Progenitor cell of endocrine pancreas (in vitro differentiated cells): ENCODE data around the gene PDSS2. TPM values are rescaled to one million over a fixed set of nuclear protein-coding genes. Genes with fewer than 3 reads are reported as not detected.

Experiments
- DNase-seq: peaks from one replicate; pipeline ENCODE4 v3.0.0; 2021; ENCODE audit warnings: low spot score; ENCODE audit not compliant: unreplicated experiment
- H3K27ac Mint-ChIP-seq: 2 replicates; pipeline ENCODE4 v1.8.0; 2021; ENCODE audit warnings: mild to moderate bottlenecking, moderate library complexity, mixed read lengths
- H3K27me3 Mint-ChIP-seq: 2 replicates; pipeline ENCODE4 v1.8.0; 2021; ENCODE audit warnings: mixed read lengths
- H3K36me3 Mint-ChIP-seq: 2 replicates; pipeline ENCODE4 v1.8.0; 2022; ENCODE audit warnings: mixed read lengths; ENCODE audit not compliant: insufficient read depth
- H3K4me1 Mint-ChIP-seq: 2 replicates; pipeline ENCODE4 v1.8.0; 2021; ENCODE audit warnings: low read depth, mixed read lengths
- H3K4me3 Mint-ChIP-seq: 2 replicates; pipeline ENCODE4 v1.8.0; 2021; ENCODE audit warnings: low read depth, mild to moderate bottlenecking, moderate library complexity, mixed read lengths
- H3K9me3 Mint-ChIP-seq: 2 replicates; pipeline ENCODE4 v1.8.0; 2021; ENCODE audit warnings: low read depth, mixed read lengths
- total RNA-seq: library from RNA; stranded (reverse); gene quantifications from 2 replicates; pipeline ENCODE4 v1.2.1, GENCODE V29; 2021
- TF ChIP-seq, protein P1 (sequence below): fragments of 200-600 bp; sonication (generic); IDR thresholded peaks from one replicate; pipeline ENCODE4 v1.5.0; 2021; ENCODE audit warnings: antibody characterized with exemption, mild to moderate bottlenecking; ENCODE audit not compliant: unreplicated experiment

PDSS2 gene
- total RNA-seq, 1 donor from 2014 or later: 12.8 TPM

GRCh38 chr6:107106165-107106564, 353.2 kb downstream of the PDSS2 start:
- Mint-ChIP-seq H3K4me1 (peaks cover 22% of the 10 kb centered on the region), H3K27ac (no peak overlapping the region), H3K4me3 (no peak overlapping the region)

DNA sequence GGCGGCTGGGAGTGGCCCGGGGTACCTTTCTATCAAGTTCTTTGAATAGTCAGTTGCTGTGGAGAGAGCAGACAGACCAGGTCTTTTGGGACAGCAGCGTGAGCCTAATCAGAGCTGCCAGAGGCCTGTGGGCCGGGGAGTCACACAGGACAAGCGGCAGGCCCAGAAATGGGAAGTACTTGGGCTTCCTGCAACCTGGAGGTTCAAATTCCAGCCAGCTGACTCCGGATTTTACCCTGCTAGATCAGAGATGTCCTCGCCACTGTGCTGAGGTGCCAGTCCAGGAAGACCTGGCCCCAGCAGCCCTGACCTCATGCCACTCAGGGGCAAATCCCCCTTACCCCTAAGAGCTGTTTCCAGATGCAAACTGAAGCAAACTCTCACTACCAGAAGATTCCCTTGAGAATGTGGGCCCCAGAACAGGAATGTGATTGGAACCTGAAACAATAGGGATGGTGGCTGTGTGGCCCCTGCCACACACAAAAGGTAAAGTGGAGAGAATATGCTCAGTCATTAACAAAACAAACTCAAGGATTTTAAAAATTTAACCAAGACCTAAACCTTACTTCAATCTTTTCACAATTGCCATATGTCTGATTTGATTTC, 353.8 kb downstream of the PDSS2 start:
- Mint-ChIP-seq H3K27ac (peak overlapping the region; percentile 41), H3K4me1 (peaks cover 23% of the 10 kb centered on the region)
- DNase-seq: no peak

More at GRCh38 chr6:107106165-107106564, 353.2 kb downstream of the PDSS2 start:
- Mint-ChIP-seq H3K36me3 (peaks cover 4% of the 10 kb centered on the region), H3K27me3 (no peaks in the 10 kb centered on the region), H3K9me3 (no peaks in the 10 kb centered on the region)
- TF ChIP-seq, protein P1, sequence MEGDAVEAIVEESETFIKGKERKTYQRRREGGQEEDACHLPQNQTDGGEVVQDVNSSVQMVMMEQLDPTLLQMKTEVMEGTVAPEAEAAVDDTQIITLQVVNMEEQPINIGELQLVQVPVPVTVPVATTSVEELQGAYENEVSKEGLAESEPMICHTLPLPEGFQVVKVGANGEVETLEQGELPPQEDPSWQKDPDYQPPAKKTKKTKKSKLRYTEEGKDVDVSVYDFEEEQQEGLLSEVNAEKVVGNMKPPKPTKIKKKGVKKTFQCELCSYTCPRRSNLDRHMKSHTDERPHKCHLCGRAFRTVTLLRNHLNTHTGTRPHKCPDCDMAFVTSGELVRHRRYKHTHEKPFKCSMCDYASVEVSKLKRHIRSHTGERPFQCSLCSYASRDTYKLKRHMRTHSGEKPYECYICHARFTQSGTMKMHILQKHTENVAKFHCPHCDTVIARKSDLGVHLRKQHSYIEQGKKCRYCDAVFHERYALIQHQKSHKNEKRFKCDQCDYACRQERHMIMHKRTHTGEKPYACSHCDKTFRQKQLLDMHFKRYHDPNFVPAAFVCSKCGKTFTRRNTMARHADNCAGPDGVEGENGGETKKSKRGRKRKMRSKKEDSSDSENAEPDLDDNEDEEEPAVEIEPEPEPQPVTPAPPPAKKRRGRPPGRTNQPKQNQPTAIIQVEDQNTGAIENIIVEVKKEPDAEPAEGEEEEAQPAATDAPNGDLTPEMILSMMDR: no peak
- DNase-seq: no peak

DNA sequence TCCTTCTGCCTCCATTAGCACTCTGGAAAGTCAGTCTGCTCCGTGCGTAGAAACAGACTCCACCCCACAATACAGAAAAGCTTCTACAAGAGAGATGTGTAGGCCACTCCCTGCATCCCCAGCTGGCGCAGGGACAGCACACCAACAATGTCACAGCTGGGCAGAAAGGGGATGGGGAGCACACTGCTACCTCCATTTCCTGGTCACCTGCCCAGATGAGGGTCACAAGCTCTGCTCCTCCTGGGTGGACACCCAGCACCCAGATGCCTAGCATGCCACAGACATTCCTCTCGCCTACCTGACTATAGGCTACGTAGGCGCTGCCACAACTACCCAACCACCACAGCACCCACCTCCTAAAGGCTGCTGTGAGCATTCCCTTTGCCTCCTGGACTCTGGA, 356.3 kb downstream of the PDSS2 start:
- Mint-ChIP-seq H3K4me3 (no peak overlapping the region), H3K27ac (no peak overlapping the region), H3K4me1 (peaks cover 21% of the 10 kb centered on the region), H3K9me3 (no peaks in the 10 kb centered on the region), H3K36me3 (peaks cover 3% of the 10 kb centered on the region), H3K27me3 (no peaks in the 10 kb centered on the region)
- no peak for DNase-seq
- TF ChIP-seq, protein P1: no peak

More for the DNA sequence above, 353.8 kb downstream of the PDSS2 start:
- TF ChIP-seq, protein P1: no peak
- Mint-ChIP-seq H3K9me3 (no peaks in the 10 kb centered on the region), H3K4me3 (no peak overlapping the region), H3K36me3 (peaks cover 4% of the 10 kb centered on the region), H3K27me3 (no peaks in the 10 kb centered on the region)

Other genes starting within 250 kb of the PDSS2 start
- 15.4 and 17.0 TPM in 2 replicates for gene SOBP, start 30.6 kb upstream of the PDSS2 start, total RNA-seq